ENCODE measurements around the gene SLC5A2. TPM values are rescaled to one million over a fixed set of nuclear protein-coding genes. Genes with fewer than 3 reads are reported as not detected.

The SLC5A2 gene
- total RNA-seq, 2 experiments from 2014 or later: 0.53 to 1.0 TPM

DNA sequence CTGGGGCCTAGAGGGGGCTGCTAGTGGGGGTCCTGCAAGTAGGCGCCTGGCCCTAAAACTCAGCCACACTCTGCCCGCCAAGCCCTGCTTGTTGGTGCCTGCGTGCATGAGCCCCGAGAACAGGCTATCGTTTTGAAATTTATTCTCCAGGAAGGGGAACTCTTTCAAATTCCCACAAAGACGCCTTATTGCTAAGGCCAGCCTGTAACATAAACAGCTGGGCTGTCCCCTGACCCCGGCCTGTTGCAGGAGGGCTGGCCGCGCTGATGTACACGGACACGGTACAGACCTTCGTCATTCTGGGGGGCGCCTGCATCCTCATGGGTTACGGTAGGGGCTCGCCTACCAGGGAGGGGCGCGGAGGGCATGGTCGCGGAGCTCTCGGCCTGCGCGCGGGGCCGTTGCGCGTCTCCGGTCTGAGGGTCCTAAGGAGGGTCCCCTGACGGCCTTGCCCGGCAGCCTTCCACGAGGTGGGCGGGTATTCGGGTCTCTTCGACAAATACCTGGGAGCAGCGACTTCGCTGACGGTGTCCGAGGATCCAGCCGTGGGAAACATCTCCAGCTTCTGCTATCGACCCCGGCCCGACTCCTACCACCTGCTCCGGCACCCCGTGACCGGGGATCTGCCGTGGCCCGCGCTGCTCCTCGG is 4.3 kb downstream of the SLC5A2 start:
- Mint-ChIP-seq H3K4me3 (peak overlapping the region; percentile 86), H3K9me3 (no peaks in the 10 kb centered on the region), H3K27ac (peak overlapping the region; percentile 45), H3K4me1 (peaks cover 4% of the 10 kb centered on the region), H3K36me3 (no peaks in the 10 kb centered on the region), H3K27me3 (peaks cover 3% of the 10 kb centered on the region)
- POLR2A ChIA-PET: interaction anchor here (0.8 to 1.5 kb wide), 3 partner anchors 21 to 226 kb away, joined by 3 to 5 read pairs (median 3); partner anchors contain the start of genes ARMC5 and RUSF1
- ATAC-seq (ENCODE audit: low read depth): no peak
- no peak for DNase-seq

DNA sequence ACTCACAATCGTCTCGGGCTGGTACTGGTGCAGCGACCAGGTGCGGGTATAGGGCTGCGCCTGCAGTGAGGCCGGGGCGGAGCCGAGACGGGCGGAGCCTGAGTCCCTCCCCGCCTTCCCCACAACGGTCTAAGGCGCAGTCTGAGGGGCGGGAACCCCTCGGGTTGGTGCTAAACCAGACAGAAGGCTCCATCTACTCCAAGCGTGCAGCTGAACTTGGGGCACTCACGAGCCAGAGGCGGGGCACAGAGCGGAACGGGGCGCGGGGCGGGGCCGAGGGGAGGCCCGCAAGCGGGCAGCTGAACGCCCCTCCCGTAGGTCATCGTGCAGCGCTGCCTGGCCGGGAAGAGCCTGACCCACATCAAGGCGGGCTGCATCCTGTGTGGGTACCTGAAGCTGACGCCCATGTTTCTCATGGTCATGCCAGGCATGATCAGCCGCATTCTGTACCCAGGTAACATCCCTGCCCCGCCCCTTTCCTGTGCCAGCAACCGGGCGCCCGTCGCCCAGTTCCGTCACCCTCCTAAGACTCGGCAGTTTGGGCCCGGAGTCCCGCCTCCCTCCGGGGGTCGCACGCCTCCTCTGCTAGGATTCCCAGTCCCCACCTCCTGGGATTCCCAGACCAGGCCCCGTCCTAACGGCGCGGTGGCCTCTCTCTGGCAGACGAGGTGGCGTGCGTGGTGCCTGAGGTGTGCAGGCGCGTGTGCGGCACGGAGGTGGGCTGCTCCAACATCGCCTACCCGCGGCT is 5.0 kb downstream of the SLC5A2 start:
- Mint-ChIP-seq H3K36me3 (no peaks in the 10 kb centered on the region), H3K4me1 (peaks cover 4% of the 10 kb centered on the region), H3K4me3 (peak overlapping the region; percentile 86), H3K27me3 (peaks cover 3% of the 10 kb centered on the region), H3K9me3 (no peaks in the 10 kb centered on the region), H3K27ac (peak overlapping the region; percentile 45)
- POLR2A ChIA-PET: interaction anchor here (0.5 to 1.5 kb wide), 7 partner anchors 11 to 225 kb away, joined by 3 to 6 read pairs (median 4); partner anchors contain the start of genes ARMC5 and RUSF1
- DNase-seq (peak; percentile 73), ATAC-seq (ENCODE audit: low read depth) (peak; percentile 91)

DNA sequence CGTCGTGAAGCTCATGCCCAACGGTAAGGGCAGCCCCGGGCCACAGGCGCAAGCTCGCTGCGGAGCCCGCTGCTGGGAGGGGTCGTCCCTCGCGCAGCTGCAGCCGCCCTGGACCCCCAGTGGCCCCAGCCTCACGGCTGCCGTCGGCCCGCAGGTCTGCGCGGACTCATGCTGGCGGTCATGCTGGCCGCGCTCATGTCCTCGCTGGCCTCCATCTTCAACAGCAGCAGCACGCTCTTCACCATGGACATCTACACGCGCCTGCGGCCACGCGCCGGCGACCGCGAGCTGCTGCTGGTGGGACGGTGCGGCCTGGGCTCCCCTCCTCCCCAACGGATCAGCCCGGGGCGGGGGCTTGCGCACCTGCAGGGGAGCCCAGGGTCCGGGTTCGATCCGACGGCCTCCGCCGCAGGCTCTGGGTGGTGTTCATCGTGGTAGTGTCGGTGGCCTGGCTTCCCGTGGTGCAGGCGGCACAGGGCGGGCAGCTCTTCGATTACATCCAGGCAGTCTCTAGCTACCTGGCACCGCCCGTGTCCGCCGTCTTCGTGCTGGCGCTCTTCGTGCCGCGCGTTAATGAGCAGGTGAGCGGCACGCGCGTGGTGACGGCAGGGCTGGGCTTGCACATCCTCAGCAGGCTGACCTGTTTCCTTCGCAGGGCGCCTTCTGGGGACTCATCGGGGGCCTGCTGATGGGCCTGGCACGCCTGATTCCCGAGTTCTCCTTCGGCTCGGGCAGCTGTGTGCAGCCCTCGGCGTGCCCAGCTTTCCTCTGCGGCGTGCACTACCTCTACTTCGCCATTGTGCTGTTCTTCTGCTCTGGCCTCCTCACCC is 5.8 kb downstream of the SLC5A2 start:
- Mint-ChIP-seq H3K27me3 (peaks cover 3% of the 10 kb centered on the region), H3K36me3 (no peaks in the 10 kb centered on the region), H3K4me1 (peaks cover 4% of the 10 kb centered on the region), H3K27ac (no peak overlapping the region), H3K4me3 (peak overlapping the region; percentile 86), H3K9me3 (no peaks in the 10 kb centered on the region)
- POLR2A ChIA-PET: interaction anchor here (1.1 to 1.5 kb wide), 3 partner anchors 12 to 224 kb away, joined by 3 to 6 read pairs (median 5); a partner anchor contains a TSS
- no peak for DNase-seq
- ATAC-seq (ENCODE audit: low read depth): no peak

DNA sequence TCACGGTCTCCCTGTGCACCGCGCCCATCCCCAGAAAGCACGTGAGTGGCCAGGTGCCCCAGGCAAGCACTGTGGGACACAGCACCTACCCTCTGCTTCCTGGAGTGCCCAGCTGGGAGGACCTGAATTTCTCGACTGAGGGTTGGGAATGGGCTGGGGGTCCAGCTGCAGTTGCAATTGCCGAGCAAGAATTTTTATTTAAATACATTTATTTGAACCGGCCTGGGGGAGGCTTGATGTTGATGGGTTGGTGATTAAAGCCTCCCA is 6.3 kb downstream of the SLC5A2 start:
- no peaks in the 10 kb centered on the region for H3K36me3 Mint-ChIP-seq
- no peak overlapping the region for H3K27ac Mint-ChIP-seq
- peaks cover 3% of the 10 kb centered on the region for H3K27me3 Mint-ChIP-seq
- no peak for ATAC-seq (ENCODE audit: low read depth)
- no peak overlapping the region for H3K4me3 Mint-ChIP-seq
- H3K4me1 Mint-ChIP-seq: peaks cover 4% of the 10 kb centered on the region
- no peaks in the 10 kb centered on the region for H3K9me3 Mint-ChIP-seq
- no peak for DNase-seq
- POLR2A ChIA-PET: interaction anchor here (1.5 kb wide), 1 partner anchor 28 kb away, joined by 6 read pairs; no protein-coding TSS in a partner anchor

DNA sequence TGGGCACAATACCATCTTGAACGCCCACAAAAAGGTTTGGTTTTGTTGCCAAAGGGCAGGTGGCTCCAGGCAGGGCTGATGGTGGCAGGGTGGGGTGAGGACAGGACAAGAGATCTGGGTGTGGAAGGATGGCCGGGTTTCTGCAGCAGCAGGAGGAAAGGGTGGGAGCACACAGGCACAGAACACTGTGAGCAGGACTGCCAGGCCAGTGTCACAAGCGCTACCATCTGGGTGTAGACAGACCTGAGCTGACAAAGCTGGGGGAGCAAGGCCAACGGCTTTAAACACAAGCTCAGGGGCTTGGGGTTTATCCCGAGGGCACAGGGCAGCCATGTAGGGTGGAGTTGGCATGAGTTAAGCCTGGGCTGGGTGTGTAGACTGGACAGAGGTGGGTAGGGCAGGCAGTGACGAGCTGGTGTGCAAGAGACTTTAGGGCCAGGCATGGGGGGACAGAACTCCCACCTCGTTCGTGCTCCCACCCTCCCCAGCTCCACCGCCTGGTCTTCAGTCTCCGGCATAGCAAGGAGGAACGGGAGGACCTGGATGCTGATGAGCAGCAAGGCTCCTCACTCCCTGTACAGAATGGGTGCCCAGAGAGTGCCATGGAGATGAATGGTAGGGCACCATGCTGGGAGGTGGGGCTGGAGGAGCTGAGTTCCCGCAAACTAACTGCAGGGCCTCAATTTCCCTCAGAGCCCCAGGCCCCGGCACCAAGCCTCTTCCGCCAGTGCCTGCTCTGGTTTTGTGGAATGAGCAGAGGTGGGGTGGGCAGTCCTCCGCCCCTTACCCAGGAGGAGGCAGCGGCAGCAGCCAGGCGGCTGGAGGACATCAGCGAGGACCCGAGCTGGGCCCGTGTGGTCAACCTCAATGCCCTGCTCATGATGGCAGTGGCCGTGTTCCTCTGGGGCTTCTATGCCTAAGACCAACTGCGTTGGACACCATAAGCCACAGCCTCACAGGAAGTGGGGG is 7.0 kb downstream of the SLC5A2 start:
- H3K4me3 Mint-ChIP-seq: no peak overlapping the region
- peaks cover 3% of the 10 kb centered on the region for H3K27me3 Mint-ChIP-seq

DNA sequence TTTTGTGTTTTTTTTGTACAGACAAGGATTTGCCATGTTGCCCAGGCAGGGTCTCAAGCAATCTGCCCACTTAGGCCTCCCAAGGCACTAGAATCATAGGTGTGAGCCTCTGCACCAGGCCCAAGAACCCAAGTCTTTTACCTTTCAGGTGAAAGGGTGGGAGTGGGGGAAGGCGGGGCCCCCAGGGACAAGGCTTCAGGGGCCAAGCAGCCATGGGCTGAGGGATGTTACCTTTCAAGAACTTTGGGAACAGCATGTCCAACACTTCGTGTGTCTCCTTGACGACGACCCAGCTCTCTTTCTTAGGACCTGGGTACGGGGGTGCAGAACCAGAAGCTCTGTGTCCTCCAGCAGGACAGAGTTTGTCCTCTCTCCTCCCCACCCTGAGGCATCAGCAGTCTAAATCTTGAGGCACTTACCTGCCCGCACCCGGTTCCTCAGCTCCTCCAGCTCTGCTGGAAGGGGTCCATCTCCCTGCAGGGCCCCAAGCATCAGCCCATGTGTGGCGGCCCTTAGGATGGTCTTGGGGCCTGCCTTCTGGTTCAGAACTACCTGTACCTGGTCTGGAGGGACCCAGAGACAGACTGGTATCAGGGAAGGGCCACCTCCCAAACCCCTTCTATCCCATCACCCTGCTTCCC is 9.0 kb downstream of the SLC5A2 start:
- POLR2A ChIA-PET: no interaction called here
- ATAC-seq (ENCODE audit: low read depth) (no peak), DNase-seq (no peak)
- Mint-ChIP-seq H3K27me3 (no peaks in the 10 kb centered on the region), H3K4me1 (peaks cover 4% of the 10 kb centered on the region), H3K27ac (no peak overlapping the region), H3K36me3 (no peaks in the 10 kb centered on the region), H3K4me3 (no peak overlapping the region), H3K9me3 (no peaks in the 10 kb centered on the region)

More for the DNA sequence above, 7.0 kb downstream of the SLC5A2 start:
- H3K4me1 Mint-ChIP-seq: peaks cover 4% of the 10 kb centered on the region
- H3K27ac Mint-ChIP-seq: peak overlapping the region; percentile 18
- POLR2A ChIA-PET: interaction anchor here (1.5 to 1.8 kb wide), 2 partner anchors 13 to 29 kb away, joined by 6 read pairs; no protein-coding TSS in a partner anchor
- DNase-seq (no peak), ATAC-seq (ENCODE audit: low read depth) (no peak)
- no peaks in the 10 kb centered on the region for H3K36me3 Mint-ChIP-seq
- H3K9me3 Mint-ChIP-seq: no peaks in the 10 kb centered on the region

DNA sequence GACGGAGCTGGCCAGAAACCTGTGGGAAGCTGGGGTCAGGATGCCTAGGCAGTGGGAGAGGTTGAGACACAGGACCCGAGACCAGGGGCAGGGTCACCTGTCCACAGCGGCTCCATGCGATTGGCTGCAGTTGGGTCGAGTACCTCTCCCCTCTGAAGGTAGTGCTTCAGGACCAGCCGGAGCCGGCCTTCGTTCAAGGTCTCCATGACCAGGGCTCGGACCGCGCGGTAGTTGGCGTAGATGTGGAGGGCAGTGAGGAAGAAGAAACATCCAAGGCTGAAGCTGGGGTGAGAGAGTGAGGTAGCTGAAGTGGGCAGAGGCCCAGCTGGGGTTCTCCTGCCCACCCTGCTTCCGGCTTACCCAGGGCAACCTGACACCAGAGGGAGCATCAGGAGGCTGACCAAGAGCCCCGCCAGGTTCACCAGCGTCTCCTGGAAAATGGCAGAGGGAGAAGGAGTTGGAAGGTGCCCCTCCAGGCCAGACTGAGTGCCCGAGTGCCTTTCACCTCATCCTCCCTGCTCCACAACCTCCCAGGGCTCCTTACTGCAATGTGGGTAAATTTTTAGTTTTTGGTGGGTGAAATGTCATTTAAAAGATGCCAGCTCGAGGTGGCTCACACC is 10.7 kb downstream of the SLC5A2 start:
- H3K36me3 Mint-ChIP-seq: no peaks in the 10 kb centered on the region
- ATAC-seq (ENCODE audit: low read depth): no peak
- peaks cover 4% of the 10 kb centered on the region for H3K4me1 Mint-ChIP-seq
- no peaks in the 10 kb centered on the region for H3K27me3 Mint-ChIP-seq
- no peak for DNase-seq
- POLR2A ChIA-PET: interaction anchor here (1.2 kb wide), 1 partner anchor 15 kb away, joined by 5 read pairs; the partner anchor contains the start of gene RUSF1
- no peak overlapping the region for H3K27ac Mint-ChIP-seq
- H3K4me3 Mint-ChIP-seq: no peak overlapping the region
- no peaks in the 10 kb centered on the region for H3K9me3 Mint-ChIP-seq

DNA sequence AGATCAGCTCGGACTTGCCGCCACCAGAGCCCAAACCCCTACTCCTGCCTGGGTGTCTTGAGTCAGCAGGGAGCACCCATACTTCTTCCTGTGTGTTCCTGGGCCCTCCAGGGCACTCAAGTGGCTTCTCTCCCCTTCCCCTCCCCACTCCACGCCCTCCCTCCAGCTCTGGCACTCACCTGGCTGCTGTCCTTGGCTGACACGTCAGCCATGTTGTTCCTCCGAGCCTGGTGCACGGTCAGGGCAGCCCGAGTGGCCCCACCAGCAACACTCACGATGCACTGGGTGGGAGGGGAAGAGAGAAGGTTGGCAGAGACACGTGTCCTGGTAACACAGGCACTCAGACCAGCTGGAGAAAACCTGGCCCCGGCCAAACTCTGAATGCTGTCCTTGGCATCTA is 13.7 kb downstream of the SLC5A2 start:
- H3K9me3 Mint-ChIP-seq: no peaks in the 10 kb centered on the region
- H3K36me3 Mint-ChIP-seq: no peaks in the 10 kb centered on the region
- H3K27ac Mint-ChIP-seq: no peak overlapping the region
- H3K4me3 Mint-ChIP-seq: no peak overlapping the region
- no peaks in the 10 kb centered on the region for H3K27me3 Mint-ChIP-seq
- ATAC-seq (ENCODE audit: low read depth) (no peak), DNase-seq (no peak)
- no peaks in the 10 kb centered on the region for H3K4me1 Mint-ChIP-seq
- POLR2A ChIA-PET: no interaction called here

DNA sequence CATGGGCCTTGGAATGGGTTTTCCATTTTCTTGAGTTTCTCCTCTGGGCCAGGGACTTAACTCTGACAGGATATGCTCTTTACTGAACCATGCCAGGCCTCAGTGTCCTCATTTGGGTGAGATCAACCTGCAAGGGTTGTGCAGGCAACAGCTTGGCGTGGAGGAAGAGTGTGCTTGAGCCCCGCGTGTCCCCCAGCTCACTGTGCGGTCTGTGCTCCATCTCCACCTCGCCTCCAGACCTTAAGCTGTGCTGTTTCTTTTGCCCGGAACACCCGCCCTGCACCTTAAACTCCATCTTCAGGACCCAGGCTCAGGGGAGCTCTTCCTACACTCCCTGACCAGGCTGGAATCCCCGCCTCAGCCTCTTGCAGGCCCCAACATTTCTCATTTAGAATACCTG is 15.6 kb downstream of the SLC5A2 start:
- Mint-ChIP-seq H3K36me3 (no peaks in the 10 kb centered on the region), H3K27ac (no peak overlapping the region), H3K27me3 (no peaks in the 10 kb centered on the region), H3K4me1 (peaks cover 1% of the 10 kb centered on the region), H3K9me3 (no peaks in the 10 kb centered on the region), H3K4me3 (no peak overlapping the region)
- no peak for ATAC-seq (ENCODE audit: low read depth)
- POLR2A ChIA-PET: interaction anchor here (1.0 kb wide), 1 partner anchor 10 kb away, joined by 5 read pairs; the partner anchor contains the start of gene RUSF1
- no peak for DNase-seq

DNA sequence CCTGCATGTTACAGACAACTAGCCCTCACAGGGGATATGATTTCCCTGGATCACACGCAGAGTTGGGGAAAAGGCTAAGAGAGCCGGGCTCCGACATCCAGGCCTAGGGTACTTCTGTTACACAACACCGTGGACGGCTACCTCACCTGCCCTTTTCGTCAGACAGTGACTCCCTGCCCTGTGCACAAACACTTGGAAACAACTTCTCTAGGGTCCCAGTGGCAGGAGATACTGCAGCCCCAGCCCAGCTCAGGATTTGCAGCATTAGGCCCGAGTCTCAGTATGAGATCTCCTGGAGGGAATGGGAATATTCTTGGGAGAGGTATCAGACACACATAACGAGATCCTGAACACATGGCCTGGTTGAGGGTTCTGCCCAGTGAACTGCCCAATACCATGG is 17.0 kb downstream of the SLC5A2 start:
- H3K36me3 Mint-ChIP-seq: no peaks in the 10 kb centered on the region
- H3K9me3 Mint-ChIP-seq: no peaks in the 10 kb centered on the region
- POLR2A ChIA-PET: no interaction called here
- no peak overlapping the region for H3K4me3 Mint-ChIP-seq
- H3K4me1 Mint-ChIP-seq: peaks cover 9% of the 10 kb centered on the region
- no peaks in the 10 kb centered on the region for H3K27me3 Mint-ChIP-seq
- ATAC-seq (ENCODE audit: low read depth) (no peak), DNase-seq (no peak)
- H3K27ac Mint-ChIP-seq: no peak overlapping the region

DNA sequence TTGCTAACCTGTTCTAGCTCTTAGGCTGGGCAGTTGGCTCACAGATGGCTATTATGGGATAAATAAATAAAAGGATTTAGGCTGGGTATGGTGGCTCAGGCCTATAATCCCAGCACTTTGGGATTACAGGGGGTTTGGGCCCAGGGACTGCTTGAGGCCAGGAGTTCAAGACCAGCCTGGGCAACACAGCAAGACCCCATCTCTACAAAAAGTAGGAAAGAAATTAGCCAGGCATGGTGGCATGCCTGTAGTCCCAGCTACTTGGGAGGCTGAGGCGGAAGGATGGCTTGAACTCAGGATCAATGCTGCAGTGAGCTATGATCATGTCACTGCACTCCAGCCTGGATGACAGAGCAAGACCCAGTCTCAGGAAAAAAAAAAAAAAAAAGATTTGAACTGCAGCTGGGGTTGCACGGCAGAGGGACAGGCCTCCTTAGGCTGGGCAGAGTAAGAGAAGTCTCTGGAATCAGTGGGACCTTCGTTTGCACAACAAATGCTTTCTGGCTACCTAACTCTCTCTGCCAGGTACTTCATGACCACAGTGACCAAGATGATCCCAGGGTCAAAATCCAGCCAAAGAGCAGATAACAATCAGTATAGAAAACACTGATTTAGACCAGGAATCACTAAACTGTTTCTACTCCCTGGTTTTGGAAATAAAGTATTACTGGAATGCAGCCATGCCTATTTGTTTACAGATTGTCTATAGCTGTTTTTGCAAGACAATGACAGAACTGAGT is 18.5 kb downstream of the SLC5A2 start:
- POLR2A ChIA-PET: interaction anchor here (0.6 to 1.1 kb wide), 2 partner anchors 16 to 177 kb away, joined by 3 read pairs; no protein-coding TSS in a partner anchor
- no peak overlapping the region for H3K4me3 Mint-ChIP-seq

More for the DNA sequence above, 18.5 kb downstream of the SLC5A2 start:
- Mint-ChIP-seq H3K36me3 (no peaks in the 10 kb centered on the region), H3K27me3 (no peaks in the 10 kb centered on the region), H3K9me3 (no peaks in the 10 kb centered on the region), H3K27ac (no peak overlapping the region), H3K4me1 (peaks cover 18% of the 10 kb centered on the region)
- ATAC-seq (ENCODE audit: low read depth) (no peak), DNase-seq (no peak)
